Measurements from ENCODE around the gene ATF6B. TPM values are rescaled to one million over a fixed set of nuclear protein-coding genes. Genes with fewer than 3 reads are reported as not detected.
"Not testable (repeated sequence)": the region's sequence is repeated elsewhere in the genome, so short reads cannot be mapped to it uniquely, and the experiment has no call there.

Gene ATF6B
- total RNA-seq, 1 donor from 2014 or later, result 15.4 TPM

DNA sequence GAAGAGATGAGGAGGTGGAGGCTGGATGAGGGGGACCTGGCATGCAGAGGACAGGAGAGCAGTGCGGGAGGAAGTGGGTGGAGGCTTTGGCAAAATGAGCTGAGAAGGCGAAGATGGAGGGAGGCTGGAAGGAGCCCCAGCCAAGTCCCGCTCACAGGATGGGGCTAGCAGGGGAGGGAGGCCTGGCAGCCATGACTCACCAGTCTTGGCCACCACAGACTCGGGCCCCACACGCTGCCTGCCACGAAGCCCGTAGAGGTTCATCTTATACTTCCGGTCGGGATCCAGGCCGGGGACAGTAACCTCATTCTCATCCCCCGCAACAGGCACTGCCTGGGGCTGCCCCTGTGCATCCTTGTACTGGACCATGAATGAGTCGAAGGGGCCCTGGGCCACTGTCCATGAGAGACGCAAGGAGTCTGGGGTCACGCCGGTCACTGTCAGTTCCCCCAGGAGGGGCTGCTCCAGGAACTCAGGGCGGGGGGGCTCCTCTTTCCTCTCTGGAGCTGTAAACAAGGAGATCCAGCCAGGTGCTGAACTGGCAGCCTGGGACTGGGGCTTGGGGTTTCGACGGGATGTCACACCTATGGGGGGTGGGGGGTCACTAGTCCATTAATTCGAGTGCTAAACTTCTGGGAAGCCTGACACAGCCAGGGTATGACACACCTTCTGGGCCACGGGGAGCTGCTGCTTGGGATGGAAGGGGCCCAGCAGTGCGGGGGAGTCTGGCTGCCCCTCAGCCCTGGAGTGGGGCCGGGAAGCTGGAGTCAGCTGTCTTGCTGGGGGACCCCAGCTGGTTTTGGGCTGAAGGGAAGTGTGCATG lies 46.7 kb downstream of the ATF6B start:
- DNase-seq, result peak; percentile 42

DNA sequence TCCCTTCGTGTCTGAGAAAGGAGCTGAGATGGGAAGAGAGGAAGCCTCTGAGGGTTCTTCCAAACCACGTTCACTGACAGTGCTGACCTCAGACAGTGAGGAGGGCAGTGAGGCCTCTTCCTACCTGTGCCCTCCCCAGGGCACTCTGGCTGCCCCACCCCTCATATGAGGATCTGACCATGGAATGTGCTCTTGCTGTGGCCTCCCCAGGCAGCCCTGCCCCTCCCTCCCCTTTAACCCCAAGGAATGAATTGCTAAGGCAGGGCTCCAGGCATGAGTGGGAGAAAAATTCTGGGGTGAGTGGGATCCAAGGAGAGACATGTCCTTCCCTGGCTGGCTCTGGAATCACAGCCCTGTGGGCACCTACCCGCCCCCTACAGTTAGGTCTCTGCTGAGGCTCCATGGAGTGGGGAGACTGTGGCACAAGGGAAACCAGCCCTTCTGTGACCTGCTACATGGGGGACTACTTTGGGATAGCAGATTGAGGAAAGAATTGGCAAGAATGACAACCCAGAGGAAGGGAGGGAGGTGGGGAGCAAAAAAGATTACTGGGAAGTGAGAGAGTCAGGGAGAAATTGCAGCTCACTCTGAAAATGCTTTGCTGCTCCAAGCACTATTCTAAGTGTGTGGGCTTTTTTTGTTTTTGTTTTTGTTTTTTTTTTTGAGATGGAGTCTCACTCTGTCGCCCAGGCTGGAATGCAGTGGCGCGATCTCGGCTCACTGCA lies 48.3 kb downstream of the ATF6B start:
- DNase-seq, result no peak

DNA sequence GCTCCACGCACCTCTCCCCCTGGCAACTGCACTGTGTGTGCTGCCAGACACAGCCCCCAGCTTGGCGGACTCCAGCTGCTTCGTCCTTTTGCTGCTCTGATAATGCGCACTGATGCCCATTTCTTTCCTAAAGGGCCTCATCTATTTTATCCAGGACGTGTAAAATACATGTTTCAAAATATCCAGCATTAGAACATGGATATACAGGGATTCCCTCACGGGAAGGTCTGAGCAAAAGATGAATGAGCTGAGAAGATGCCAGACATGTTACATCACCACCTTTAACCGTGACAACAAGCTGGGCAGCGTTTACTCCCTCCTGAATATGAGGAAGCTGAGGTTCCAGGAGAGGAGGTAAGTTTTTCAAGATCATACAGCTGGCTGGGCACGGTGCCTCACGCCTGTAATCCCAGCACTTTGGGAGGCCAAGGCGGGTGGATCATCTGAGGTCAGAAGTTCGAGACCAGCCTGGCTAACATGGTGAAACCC lies 51.7 kb downstream of the ATF6B start:
- no peak for DNase-seq

DNA sequence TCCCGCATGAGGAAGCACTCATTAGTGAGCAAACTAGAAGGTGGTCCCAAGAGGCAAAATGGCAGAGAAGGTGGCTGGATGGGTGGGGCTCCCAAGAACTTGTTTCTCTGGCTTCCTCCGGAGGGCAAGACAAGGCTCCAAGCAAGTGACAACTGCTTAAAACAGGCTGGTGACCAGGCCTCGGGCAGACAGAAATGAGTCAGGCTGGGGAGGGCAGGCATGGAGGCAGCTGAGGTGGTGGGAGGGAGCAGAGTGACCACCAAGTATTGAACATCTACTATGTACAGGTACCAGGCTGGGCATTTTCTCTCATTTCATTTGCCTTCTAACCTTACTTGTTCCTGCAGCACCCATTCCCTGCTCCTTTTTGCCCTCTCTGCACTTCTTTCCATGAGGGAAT lies 52.3 kb downstream of the ATF6B start:
- DNase-seq, result no peak

DNA sequence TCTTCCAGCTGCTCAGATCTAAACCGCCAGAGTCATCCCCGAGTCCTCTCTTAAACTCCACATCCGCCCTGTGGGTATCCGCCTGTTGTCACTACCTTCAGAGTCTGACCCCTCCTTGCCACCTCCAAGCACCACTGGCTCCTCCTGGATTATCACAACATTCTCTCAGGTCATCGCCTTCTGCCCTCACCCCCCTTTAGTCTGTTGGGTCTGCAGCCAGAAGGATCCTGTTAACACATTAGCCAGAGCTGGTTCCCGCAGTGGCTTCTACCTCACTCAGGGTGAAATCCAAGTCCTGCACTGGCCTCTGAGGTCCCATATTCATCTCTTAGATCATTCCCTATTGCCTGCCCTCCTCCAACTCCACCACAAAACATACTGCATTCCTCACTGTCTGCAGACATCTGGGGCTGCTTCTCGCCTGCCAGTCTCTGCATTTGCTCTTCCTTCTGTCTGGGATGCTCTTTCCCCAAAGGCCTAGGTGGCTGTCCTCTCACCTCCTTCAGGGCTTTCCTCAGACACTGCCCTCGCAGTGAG lies 53.0 kb downstream of the ATF6B start:
- no peak for DNase-seq

DNA sequence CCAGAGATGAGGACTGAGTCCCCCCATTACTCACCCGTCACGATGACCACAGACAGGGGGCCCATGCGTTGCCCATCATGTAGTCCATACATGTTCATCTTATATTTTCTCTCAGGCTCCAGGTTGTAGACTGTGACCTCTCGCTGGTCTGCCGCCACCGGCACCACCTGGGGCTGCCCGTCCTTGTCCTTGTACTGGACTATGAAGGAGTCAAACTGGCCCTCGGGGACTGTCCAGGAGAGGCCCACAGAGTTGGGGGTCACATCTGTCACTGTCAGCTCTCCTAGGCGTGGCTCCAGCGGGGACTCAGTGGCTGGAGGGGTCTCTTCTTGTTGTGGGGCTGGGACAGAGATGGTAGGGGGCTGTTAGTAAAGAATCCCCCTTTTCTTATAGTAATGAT lies 54.4 kb downstream of the ATF6B start:
- DNase-seq, result no peak

DNA sequence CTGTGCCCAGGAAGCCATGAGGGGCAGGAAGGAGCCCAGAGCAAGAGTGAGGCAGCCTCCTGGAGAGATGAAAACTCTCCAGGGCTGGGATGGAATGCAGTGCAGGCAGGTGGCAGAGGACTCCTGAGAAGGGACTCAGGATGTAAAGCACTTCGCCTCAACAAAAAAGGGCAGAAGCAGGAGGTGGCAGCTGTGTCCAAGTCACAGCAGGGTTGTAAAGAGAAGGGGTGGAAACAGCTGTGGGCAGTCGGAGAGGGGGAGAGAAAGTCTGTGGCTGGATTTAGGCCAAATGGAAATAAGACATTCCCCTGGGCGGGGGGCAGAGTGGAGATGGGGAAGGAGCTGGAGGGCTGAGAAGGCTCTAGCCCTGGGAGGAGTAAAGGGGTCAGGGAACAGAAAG lies 54.9 kb downstream of the ATF6B start:
- no peak for DNase-seq

DNA sequence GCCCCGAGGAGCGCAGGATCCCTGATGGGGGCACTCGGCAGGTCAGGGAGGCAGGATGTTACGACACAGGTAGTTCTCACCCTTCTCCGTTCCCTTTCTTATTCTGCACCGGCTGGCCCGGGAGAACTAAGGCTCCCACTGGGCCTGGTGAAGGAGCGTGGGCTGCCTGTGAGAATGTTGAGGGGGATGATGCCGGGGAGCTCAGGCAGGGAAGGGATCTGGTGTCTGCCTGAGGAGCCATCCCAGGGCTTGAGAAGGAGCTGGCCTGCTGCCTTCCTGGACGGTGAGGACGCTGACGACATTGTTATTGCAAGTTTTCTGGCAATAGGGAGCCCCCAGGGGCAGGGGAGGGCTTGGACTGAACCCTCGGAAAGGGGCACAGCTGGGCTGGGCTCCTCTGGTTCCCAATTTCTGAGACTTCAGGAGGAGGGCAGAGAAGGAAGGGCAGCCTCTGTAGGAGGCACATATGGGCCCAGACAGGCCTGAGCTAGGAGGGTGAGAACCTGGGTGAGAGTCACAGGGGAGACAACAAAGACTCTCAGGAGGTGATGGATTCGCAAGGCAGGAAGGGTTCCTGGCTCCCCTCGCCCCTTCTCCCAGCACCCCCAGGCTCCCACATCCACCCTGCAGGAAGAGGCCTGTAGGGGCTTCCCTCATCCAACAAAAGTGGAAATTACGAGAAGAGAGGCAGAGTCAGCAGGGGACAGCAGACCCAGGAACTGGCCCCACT lies 57.1 kb downstream of the ATF6B start:
- DNase-seq, result peak; percentile 19

DNA sequence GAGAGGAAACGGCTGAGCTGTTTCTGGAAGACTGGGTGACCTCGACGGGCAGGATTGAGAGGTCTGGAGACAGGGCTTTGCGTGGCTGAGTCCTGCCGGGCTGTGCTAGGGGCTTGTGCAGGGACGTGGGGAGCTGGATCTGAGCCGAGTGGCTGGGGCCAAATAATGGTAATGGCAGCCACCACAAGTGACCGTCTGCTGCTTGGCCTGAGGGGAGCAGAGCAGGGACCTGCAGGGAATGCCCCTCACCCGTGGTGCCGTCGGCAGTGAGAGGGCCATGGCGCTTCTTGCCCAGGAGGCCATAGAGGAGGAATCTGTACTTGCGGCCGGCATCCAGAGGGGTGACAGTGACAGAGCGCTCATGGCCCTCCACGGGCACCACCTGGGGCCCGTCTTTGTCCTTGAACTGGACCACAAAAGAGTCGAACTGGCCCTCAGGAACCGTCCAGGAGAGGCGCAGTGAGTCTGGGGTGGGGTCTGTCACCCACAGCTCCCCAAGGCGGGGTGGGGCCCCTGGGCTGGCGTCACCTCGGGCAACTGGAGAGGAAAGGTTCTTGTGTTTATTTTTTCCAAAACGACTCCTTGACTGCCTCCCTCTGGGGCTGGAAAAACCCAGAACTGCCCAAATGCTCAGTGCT lies 58.0 kb downstream of the ATF6B start:
- no peak for DNase-seq

DNA sequence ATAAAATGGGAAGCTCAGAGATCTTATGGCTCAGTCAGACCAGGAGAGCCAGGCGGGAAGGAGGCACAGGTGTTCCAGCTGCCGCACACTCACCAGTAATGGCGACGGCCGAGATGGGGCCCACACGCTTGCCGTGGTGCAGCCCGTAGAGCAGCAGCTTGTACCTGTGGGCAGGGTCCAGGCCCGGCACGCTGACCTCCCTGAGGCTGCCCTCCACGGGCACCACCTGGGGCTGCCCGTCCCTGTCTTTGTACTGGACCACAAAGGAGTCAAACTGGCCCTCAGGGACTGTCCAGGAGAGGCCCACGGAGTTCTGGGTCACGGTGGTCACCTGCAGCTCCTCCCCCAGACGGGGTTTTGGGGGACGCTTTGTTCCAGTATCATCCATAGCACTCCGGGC lies 58.6 kb downstream of the ATF6B start:
- DNase-seq, result no peak

DNA sequence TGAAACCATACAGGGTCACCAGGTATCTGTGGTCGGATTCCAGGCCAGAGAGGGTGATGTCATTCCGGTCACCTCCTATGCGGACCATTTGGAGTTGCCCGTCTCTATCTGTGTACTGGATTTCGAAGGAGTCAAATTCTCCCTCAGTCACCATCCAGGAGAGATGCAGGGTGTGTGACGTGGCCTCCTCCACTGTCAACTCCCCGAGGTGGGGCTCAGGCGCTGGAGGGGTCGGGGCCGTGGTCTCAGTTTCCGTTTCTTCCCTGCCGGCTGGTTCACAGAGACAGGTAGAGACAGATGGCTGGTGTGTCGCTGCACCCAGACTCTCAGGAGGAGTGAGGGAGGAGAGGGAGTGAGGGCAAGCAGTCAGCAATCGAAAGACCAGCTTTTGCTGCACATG lies 59.2 kb downstream of the ATF6B start:
- DNase-seq, result no peak

DNA sequence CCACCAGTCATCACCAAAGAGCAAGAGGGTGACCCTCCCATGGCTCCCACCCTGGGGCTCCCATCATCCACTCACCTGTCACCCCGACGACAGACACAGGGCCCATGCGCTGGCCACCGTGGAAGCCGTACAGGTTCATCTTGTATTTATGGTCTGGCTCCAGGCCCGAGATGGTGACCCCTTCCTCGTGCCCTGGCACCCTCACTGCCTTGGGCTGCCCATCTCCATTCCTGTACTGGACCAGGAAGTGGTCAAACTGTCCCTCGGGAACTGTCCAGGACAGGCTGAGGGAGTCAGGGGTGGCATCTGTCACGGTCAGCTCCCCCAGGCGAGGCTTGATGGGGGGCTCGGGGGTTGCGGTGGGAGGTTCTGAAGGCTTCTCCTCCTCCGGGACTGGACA lies 59.7 kb downstream of the ATF6B start:
- DNase-seq, result not testable (repeated sequence)

DNA sequence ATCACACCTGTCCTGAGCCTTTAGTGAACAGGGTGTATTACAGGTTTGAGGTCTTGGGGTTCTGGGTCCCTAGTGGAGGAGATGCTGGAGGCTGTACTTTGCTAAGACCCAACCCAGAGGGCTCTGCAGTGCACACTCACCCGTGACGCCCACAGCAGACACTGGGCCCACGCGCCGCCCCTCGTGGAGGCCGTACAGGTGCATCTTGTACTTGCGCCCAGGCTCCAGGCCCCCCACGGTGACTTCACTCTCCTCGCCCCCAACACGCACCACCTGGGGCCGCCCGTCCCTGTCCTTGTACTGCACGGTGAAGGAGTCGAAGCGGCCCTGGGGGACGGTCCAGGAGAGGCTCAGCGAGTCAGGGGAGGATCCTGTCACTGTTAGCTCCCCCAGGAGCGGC lies 60.5 kb downstream of the ATF6B start:
- not testable (repeated sequence) for DNase-seq

Small RNA genes within 50 kb of the gene (small RNA-seq; reads per million reads assigned to genes)
- not detected for gene RNA5SP206

Other genes with a start within 250 kb of the ATF6B start
- gene SLC44A4, start 249.2 kb downstream of the ATF6B start, total RNA-seq, result not detected
- gene EHMT2, start 230.5 kb downstream of the ATF6B start, total RNA-seq, result 83.9 TPM
- 25.6 TPM for gene ZBTB12, start 226.2 kb downstream of the ATF6B start, total RNA-seq
- gene C2, start 200.5 kb downstream of the ATF6B start, total RNA-seq, result 4.7 TPM
- gene CFB, start 182.2 kb downstream of the ATF6B start, total RNA-seq, result 0.62 TPM
- 37.4 TPM for gene NELFE, start 169.3 kb downstream of the ATF6B start, total RNA-seq
- gene SKIC2, start 169.1 kb downstream of the ATF6B start, total RNA-seq, result 27.6 TPM
- 6.9 TPM for gene DXO, start 156.1 kb downstream of the ATF6B start, total RNA-seq
- 8.6 TPM for gene C4A, start 146.2 kb downstream of the ATF6B start, total RNA-seq
- 9.2 TPM for gene C4B, start 113.5 kb downstream of the ATF6B start, total RNA-seq
- not detected for gene CYP21A2, start 89.8 kb downstream of the ATF6B start, total RNA-seq
- gene TNXB, start 18.9 kb downstream of the ATF6B start, total RNA-seq, result 2.5 TPM
- gene FKBPL, start 2.0 kb upstream of the ATF6B start, total RNA-seq, result 3.3 TPM
- 0.78 TPM for gene PRRT1, start 23.7 kb upstream of the ATF6B start, total RNA-seq
- 15.1 TPM for gene PPT2, start 25.9 kb upstream of the ATF6B start, total RNA-seq
- gene EGFL8, start 36.3 kb upstream of the ATF6B start, total RNA-seq, result 7.5 TPM
- gene AGPAT1, start 47.8 kb upstream of the ATF6B start, total RNA-seq, result 13.6 TPM
- 71.7 TPM for gene RNF5, start 50.2 kb upstream of the ATF6B start, total RNA-seq
- gene AGER, start 56.0 kb upstream of the ATF6B start, total RNA-seq, result 0.78 TPM
- 18.1 TPM for gene PBX2, start 62.0 kb upstream of the ATF6B start, total RNA-seq
- 0.78 TPM for gene GPSM3, start 64.4 kb upstream of the ATF6B start, total RNA-seq
- gene NOTCH4, start 95.8 kb upstream of the ATF6B start, total RNA-seq, result 5.0 TPM
- not detected for gene TSBP1, start 243.7 kb upstream of the ATF6B start, total RNA-seq

Measured in occipital lobe (tissue), 3 donors.